ENCODE results near the gene IRGC.

Gene IRGC

GRCh38 chr19:43725468-43725867 is 9.6 kb downstream of the IRGC start:
- no peak for DNase-seq

- DNase-seq: no peak
Measured at GRCh38 chr19:43726736-43727592, 11.1 kb downstream of the IRGC start.

GRCh38 chr19:43727593-43727853 is 11.6 kb downstream of the IRGC start:
- no peak for DNase-seq

GRCh38 chr19:43729919-43730318 is 14.0 kb downstream of the IRGC start:
- no peak for DNase-seq

- no peak for DNase-seq
Measured at GRCh38 chr19:43731346-43731745, 15.5 kb downstream of the IRGC start.

GRCh38 chr19:43731846-43732245 is 16.0 kb downstream of the IRGC start:
- no peak for DNase-seq

GRCh38 chr19:43735013-43735412 is 19.1 kb downstream of the IRGC start:
- no peak for DNase-seq

- no peak for DNase-seq
Measured at GRCh38 chr19:43735957-43736356, 20.1 kb downstream of the IRGC start.

GRCh38 chr19:43738780-43739211 is 22.9 kb downstream of the IRGC start:
- DNase-seq: no peak

- no peak for DNase-seq
Measured at GRCh38 chr19:43739439-43740235, 23.8 kb downstream of the IRGC start.

- DNase-seq: no peak
Measured at GRCh38 chr19:43741075-43741825, 25.4 kb downstream of the IRGC start.

- DNase-seq: no peak
Measured at GRCh38 chr19:43743059-43743458, 27.2 kb downstream of the IRGC start.

- no peak for DNase-seq
Measured at GRCh38 chr19:43747557-43748204, 31.8 kb downstream of the IRGC start.

- DNase-seq: no peak
Measured at GRCh38 chr19:43748205-43748594, 32.3 kb downstream of the IRGC start.

- DNase-seq: no peak
Measured at GRCh38 chr19:43748685-43749084, 32.8 kb downstream of the IRGC start.

GRCh38 chr19:43749152-43749551 is 33.3 kb downstream of the IRGC start:
- DNase-seq: no peak

- no peak for DNase-seq
Measured at GRCh38 chr19:43749898-43750297, 34.0 kb downstream of the IRGC start.

- no peak for DNase-seq
Measured at GRCh38 chr19:43751466-43752220, 35.8 kb downstream of the IRGC start.

GRCh38 chr19:43752287-43752875 is 36.5 kb downstream of the IRGC start:
- no peak for DNase-seq

GRCh38 chr19:43754253-43754502 is 38.3 kb downstream of the IRGC start:
- no peak for DNase-seq

GRCh38 chr19:43754503-43755255 is 38.8 kb downstream of the IRGC start, which contains the start of gene SMG9:
Gene SMG9, minus strand, starts transcription at chr19:43754962. Its CDS starts 4,221 bp downstream, at chr19:43750741.
- peak; percentile 35 for DNase-seq

Measured in SIG-M5 (cell line).